ENCODE data around the gene DMXL1. TPM values are rescaled to one million over a fixed set of nuclear protein-coding genes. Genes with fewer than 3 reads are reported as not detected.

The DMXL1 gene
- polyA plus RNA-seq, 1 experiment: 8.5 TPM

GRCh38 chr5:119055294-119055693, 15.6 kb upstream of the DMXL1 start:
- CTCF ChIA-PET: interaction anchor here (1.0 kb wide), 1 partner anchor 357 kb away, joined by 3 read pairs; no protein-coding TSS in a partner anchor
- POLR2A ChIA-PET: no interaction called here
- TF ChIP-seq CTCF (IDR thresholded peaks at IDR 0.05; ENCODE audit: insufficient read depth, low read depth, low read length): no peak
- Histone ChIP-seq H3K4me3 (ENCODE audit: low read depth, low read length) (no peak overlapping the region), H3K27me3 (ENCODE audit: control insufficient read depth, insufficient read depth, low read length) (no peaks in the 10 kb centered on the region), H3K36me3 (ENCODE audit: control insufficient read depth, insufficient read depth, low read length) (no peaks in the 10 kb centered on the region)
- DNase-seq (ENCODE audit: low read depth): no peak

- POLR2A ChIA-PET: no interaction called here
- H3K27me3 ChIP-seq (ENCODE audit: control insufficient read depth, insufficient read depth, low read length): no peaks in the 10 kb centered on the region
- DNase-seq (ENCODE audit: low read depth): no peak
- H3K4me3 ChIP-seq (ENCODE audit: low read depth, low read length): no peak overlapping the region
- H3K36me3 ChIP-seq (ENCODE audit: control insufficient read depth, insufficient read depth, low read length): no peaks in the 10 kb centered on the region
- no peak for TF ChIP-seq CTCF (IDR thresholded peaks at IDR 0.05; ENCODE audit: insufficient read depth, low read depth, low read length)
- CTCF ChIA-PET: no interaction called here
Observed at GRCh38 chr5:119058979-119059529, 11.8 kb upstream of the DMXL1 start.

- no peak for TF ChIP-seq CTCF (IDR thresholded peaks at IDR 0.05; ENCODE audit: insufficient read depth, low read depth, low read length)
- Histone ChIP-seq H3K4me3 (ENCODE audit: low read depth, low read length) (no peak overlapping the region), H3K36me3 (ENCODE audit: control insufficient read depth, insufficient read depth, low read length) (no peaks in the 10 kb centered on the region), H3K27me3 (ENCODE audit: control insufficient read depth, insufficient read depth, low read length) (no peaks in the 10 kb centered on the region)
- ChIA-PET POLR2A (no interaction called here), CTCF (interaction anchor here (1.0 kb wide), 1 partner anchor 352 kb away, joined by 4 read pairs; no protein-coding TSS in a partner anchor)
- no peak for DNase-seq (ENCODE audit: low read depth)
Observed at GRCh38 chr5:119059740-119060255, 11.1 kb upstream of the DMXL1 start.

GRCh38 chr5:119063579-119064379, 7.1 kb upstream of the DMXL1 start:
- CTCF ChIA-PET: no interaction called here
- no peaks in the 10 kb centered on the region for H3K27me3 ChIP-seq (ENCODE audit: control insufficient read depth, insufficient read depth, low read length)
- H3K36me3 ChIP-seq (ENCODE audit: control insufficient read depth, insufficient read depth, low read length): no peaks in the 10 kb centered on the region
- no peak for DNase-seq (ENCODE audit: low read depth)
- H3K4me3 ChIP-seq (ENCODE audit: low read depth, low read length): no peak overlapping the region
- POLR2A ChIA-PET: no interaction called here
- TF ChIP-seq CTCF (IDR thresholded peaks at IDR 0.05; ENCODE audit: insufficient read depth, low read depth, low read length): no peak

GRCh38 chr5:119067450-119067849, 3.4 kb upstream of the DMXL1 start:
- H3K36me3 ChIP-seq (ENCODE audit: control insufficient read depth, insufficient read depth, low read length): no peaks in the 10 kb centered on the region
- POLR2A ChIA-PET: no interaction called here
- H3K27me3 ChIP-seq (ENCODE audit: control insufficient read depth, insufficient read depth, low read length): no peaks in the 10 kb centered on the region
- no peak for TF ChIP-seq CTCF (IDR thresholded peaks at IDR 0.05; ENCODE audit: insufficient read depth, low read depth, low read length)
- no peak for DNase-seq (ENCODE audit: low read depth)
- no peak overlapping the region for H3K4me3 ChIP-seq (ENCODE audit: low read depth, low read length)
- CTCF ChIA-PET: no interaction called here

All from BJ (cell line).